Smooth muscle cell (in vitro differentiated cells): ENCODE results near the gene ARFRP1. TPM values are rescaled to one million over a fixed set of nuclear protein-coding genes. Genes with fewer than 3 reads are reported as not detected.

Experiments
- DNase-seq: peaks from one replicate; lab custom pipeline; 2025; ENCODE audit not compliant: unreplicated experiment; lab: John Stamatoyannopoulos, UW
- H2AFZ ChIP-seq: fragments of 200-600 bp; sonication (generic); 2 replicates; pipeline ENCODE4 v1.6.0; 2016; ENCODE audit warnings: antibody characterized with exemption, low read depth, mild to moderate bottlenecking
- H3F3A ChIP-seq: fragments of 200-600 bp; sonication (generic); 2 replicates; pipeline ENCODE4 v1.6.0; 2017; ENCODE audit warnings: antibody characterized with exemption, low read depth
- H3K27ac ChIP-seq: fragments of 200-600 bp; sonication (generic); 2 replicates; pipeline ENCODE4 v1.5.1; 2016; ENCODE audit warnings: low read depth, mild to moderate bottlenecking
- H3K27me3 ChIP-seq: fragments of 200-600 bp; sonication (generic); 2 replicates; pipeline ENCODE4 v1.6.1; 2016; ENCODE audit warnings: low read depth, mild to moderate bottlenecking
- H3K36me3 ChIP-seq: fragments of 200-600 bp; sonication (generic); 2 replicates; pipeline ENCODE4 v1.5.1; 2016; ENCODE audit warnings: low read depth
- H3K4me1 ChIP-seq: fragments of 200-600 bp; sonication (generic); 2 replicates; pipeline ENCODE4 v1.5.1; 2016; ENCODE audit warnings: low read depth
- H3K4me2 ChIP-seq: fragments of 200-600 bp; sonication (generic); 2 replicates; pipeline ENCODE4 v1.6.0; 2016; ENCODE audit warnings: mild to moderate bottlenecking
- H3K4me3 ChIP-seq: fragments of 200-600 bp; sonication (generic); 2 replicates; pipeline ENCODE4 v1.5.1; 2016; ENCODE audit warnings: mild to moderate bottlenecking
- H3K79me2 ChIP-seq: fragments of 200-600 bp; sonication (generic); 2 replicates; pipeline ENCODE4 v1.6.0; 2016; ENCODE audit warnings: low read depth, mild to moderate bottlenecking
- H3K9ac ChIP-seq: fragments of 200-600 bp; sonication (generic); 2 replicates; pipeline ENCODE4 v1.6.0; 2016; ENCODE audit warnings: low read depth
- H3K9me3 ChIP-seq: fragments of 200-600 bp; sonication (generic); replicated peaks from 2 replicates; pipeline ENCODE4 v1.5.1; 2016; ENCODE audit warnings: low read depth
- H4K20me1 ChIP-seq: fragments of 200-600 bp; sonication (generic); 2 replicates; pipeline ENCODE4 v1.6.0; 2016; ENCODE audit warnings: low read depth
- WGBS: methylation state at CpG from one replicate; pipeline ENCODE4 v1.1.7; 2016; ENCODE audit warnings: low lambda C conversion rate; 5-methylcytosine and 5-hydroxymethylcytosine counted together
- polyA plus RNA-seq: library from polyadenylated mRNA; unstranded; fragments of >200 nt; fragmentation: Nextera tagmentation; extraction: Ambion mirVana; gene quantifications from 2 replicates; pipeline ENCODE4 v1.2.1, GENCODE V29; 2016
- total RNA-seq: library from RNA; depleted of rRNA; stranded (reverse); fragments of >200 nt; gene quantifications from 2 replicates; pipeline ENCODE4 v1.2.3, GENCODE V29; 2014
- TF ChIP-seq, protein P1 (sequence below): fragments of 200-600 bp; sonication (generic); IDR thresholded peaks from 2 replicates; pipeline ENCODE4 v1.5.1; 2017; ENCODE audit warnings: borderline replicate concordance, mild to moderate bottlenecking, antibody characterized with exemption; ENCODE audit not compliant: insufficient read depth, poor library complexity, severe bottlenecking

Gene ARFRP1
- total and polyA plus RNA-seq, 2 experiments from 2014 or later: 11.8 to 42.3 TPM

DNA sequence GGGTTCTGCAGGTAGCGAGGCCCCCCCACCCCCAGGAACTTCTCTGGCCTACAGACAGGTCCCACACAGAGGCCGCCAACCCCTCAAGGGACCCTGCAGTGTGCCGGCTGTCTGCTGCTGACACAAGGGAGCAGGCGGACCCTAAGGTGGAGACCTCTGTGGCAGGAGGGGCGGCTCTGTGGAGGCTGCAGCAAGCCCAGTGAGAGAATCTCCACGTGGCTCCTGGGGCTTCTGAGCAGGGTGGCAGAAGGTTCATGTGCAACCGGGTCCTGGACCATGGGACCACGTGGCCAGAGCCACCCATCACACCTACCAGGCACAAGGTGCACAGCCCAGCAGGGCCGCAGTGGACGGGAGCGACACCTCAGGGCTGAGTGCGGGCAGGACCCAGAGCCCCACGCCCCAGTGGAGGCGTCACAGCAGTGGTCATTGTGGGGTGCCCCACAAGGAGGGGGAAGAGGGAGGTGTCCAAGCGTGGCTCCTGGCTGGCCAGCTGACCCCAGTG, 4.3 kb downstream of the ARFRP1 start:
- no peaks in the 10 kb centered on the region for H3K27me3 ChIP-seq
- no peaks in the 10 kb centered on the region for H3K9me3 ChIP-seq
- H4K20me1 ChIP-seq: peaks cover under 1% of the 10 kb centered on the region
- no peak for DNase-seq
- no peak overlapping the region for H3K4me2 ChIP-seq
- no peaks in the 10 kb centered on the region for H3K36me3 ChIP-seq
- no peak overlapping the region for H3K27ac ChIP-seq
- peaks cover 15% of the 10 kb centered on the region for H3K4me1 ChIP-seq
- H3K79me2 ChIP-seq: peaks cover 29% of the 10 kb centered on the region
- H3K4me3 ChIP-seq: no peak overlapping the region
- no peak overlapping the region for H3K9ac ChIP-seq
- TF ChIP-seq, protein P1, sequence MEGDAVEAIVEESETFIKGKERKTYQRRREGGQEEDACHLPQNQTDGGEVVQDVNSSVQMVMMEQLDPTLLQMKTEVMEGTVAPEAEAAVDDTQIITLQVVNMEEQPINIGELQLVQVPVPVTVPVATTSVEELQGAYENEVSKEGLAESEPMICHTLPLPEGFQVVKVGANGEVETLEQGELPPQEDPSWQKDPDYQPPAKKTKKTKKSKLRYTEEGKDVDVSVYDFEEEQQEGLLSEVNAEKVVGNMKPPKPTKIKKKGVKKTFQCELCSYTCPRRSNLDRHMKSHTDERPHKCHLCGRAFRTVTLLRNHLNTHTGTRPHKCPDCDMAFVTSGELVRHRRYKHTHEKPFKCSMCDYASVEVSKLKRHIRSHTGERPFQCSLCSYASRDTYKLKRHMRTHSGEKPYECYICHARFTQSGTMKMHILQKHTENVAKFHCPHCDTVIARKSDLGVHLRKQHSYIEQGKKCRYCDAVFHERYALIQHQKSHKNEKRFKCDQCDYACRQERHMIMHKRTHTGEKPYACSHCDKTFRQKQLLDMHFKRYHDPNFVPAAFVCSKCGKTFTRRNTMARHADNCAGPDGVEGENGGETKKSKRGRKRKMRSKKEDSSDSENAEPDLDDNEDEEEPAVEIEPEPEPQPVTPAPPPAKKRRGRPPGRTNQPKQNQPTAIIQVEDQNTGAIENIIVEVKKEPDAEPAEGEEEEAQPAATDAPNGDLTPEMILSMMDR: no peak
- WGBS: 94% methylated on average over 15 of the region's 15 CpGs
- no peak overlapping the region for H2AFZ ChIP-seq
- no peaks in the 10 kb centered on the region for H3F3A ChIP-seq

DNA sequence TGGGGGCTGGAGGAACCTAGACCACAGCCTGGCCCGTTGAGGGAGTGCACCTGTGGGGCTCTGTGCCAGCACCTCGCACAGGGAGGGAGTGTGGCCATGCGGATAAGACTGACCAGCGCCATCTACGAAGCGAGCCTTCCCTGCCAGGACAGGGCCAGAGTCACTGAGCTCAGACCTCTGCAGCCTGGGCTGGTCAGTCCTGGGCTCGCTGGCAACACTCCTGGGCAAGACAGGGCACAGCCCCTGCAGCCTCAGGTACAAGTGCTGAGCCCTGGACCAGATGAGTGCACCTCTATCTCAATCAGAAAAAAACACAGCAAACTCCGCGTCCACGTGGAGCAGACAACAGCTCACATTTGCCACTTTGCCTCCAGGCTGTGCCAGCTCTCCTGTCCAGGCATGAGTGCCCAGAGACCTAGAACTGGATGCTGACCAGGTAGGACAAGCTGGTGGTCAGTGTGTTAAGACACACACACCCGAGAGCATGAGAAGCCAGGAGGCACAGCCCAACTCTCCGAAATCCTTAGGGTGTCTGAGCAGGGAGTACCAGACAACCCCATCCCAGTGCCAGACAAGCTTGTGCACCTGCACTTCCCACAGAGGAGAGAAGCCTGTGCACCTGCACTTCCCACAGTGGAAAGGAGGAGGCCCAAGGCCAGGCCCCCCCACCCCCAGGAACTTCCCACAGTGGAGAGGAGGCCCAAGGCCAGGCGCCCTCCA, 4.9 kb downstream of the ARFRP1 start:
- no peak overlapping the region for H3K9ac ChIP-seq
- no peak for DNase-seq
- H3K27ac ChIP-seq: no peak overlapping the region
- H3K9me3 ChIP-seq: no peaks in the 10 kb centered on the region
- TF ChIP-seq, protein P1: no peak
- H3K4me1 ChIP-seq: peaks cover 19% of the 10 kb centered on the region
- no peak overlapping the region for H3K4me3 ChIP-seq
- no peaks in the 10 kb centered on the region for H3K36me3 ChIP-seq
- no peaks in the 10 kb centered on the region for H4K20me1 ChIP-seq
- peaks cover 24% of the 10 kb centered on the region for H3K79me2 ChIP-seq
- 87% methylated on average over 13 of the region's 13 CpGs for WGBS
- H3K4me2 ChIP-seq: no peak overlapping the region
- no peak overlapping the region for H2AFZ ChIP-seq
- no peaks in the 10 kb centered on the region for H3K27me3 ChIP-seq
- H3F3A ChIP-seq: no peaks in the 10 kb centered on the region

DNA sequence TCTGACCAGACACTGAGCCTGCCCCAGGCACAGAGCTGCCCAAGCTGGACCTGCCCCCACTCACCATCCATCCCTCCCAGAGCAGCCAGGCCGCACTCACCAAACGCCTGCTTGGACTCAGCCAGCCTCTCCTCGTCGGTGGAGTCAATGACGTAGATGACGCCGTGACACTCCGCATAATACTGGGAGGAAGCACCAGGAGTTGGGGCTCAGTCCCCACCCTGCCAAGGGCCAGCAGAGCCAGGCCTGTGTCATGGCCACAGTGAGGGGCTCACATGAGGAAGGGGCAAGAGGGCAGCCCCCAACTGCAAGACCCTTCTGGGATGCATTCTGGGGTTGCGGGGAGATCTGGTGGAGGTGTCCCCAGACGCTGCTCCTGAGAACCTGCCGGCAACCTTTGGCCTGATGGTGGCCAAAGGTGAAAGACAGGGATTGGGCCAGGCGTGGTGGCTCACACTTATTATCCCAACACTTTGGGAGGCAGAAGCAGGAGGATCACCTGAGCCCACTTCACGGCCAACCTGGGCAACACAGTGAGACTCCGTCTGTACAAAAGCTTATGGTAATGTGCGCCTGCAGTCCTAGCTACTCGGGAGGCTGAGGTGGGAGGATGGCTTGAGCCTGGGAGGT, 5.6 kb downstream of the ARFRP1 start:
- 91% methylated on average over 16 of the region's 16 CpGs for WGBS
- Histone ChIP-seq H3K9me3 (no peaks in the 10 kb centered on the region), H3K9ac (no peak overlapping the region), H3K27ac (no peak overlapping the region), H3K4me1 (peaks cover 26% of the 10 kb centered on the region), H4K20me1 (no peaks in the 10 kb centered on the region), H3K27me3 (no peaks in the 10 kb centered on the region), H3K4me2 (no peak overlapping the region), H3K36me3 (no peaks in the 10 kb centered on the region), H2AFZ (no peak overlapping the region), H3K4me3 (no peak overlapping the region), H3F3A (no peaks in the 10 kb centered on the region), H3K79me2 (peaks cover 16% of the 10 kb centered on the region)
- TF ChIP-seq, protein P1: no peak
- no peak for DNase-seq
